ENCODE measurements around the gene CCNJ. TPM values are rescaled to one million over a fixed set of nuclear protein-coding genes. Genes with fewer than 3 reads are reported as not detected.

The CCNJ gene
- total and polyA plus RNA-seq, 12 donors, result 1.7 to 3.6 (median 2.5) TPM

- Histone ChIP-seq H3K9me3 (no peaks in the 10 kb centered on the region), H3K36me3 (no peaks in the 10 kb centered on the region), H3K4me3 (no peak overlapping the region), H3K4me1 (peaks cover 0 to 6% (median 0%) of the 10 kb centered on the region in 9 donors), H3K27ac (no peak overlapping the region), H3K27me3 (no peaks in the 10 kb centered on the region)
- 93 to 97% methylated on average over 2 of the region's 2 CpGs for WGBS, 2 donors
- intact Hi-C loops (cut with DNase I), result loop anchor here in 7 of 10 donors (5.0 to 10.0 kb wide), 5 partner anchors 120 to 323 kb away; partner anchors contain the start of gene ZNF518A (in 2 of the 7)
- no peak for ATAC-seq
- no peak for DNase-seq
- TF ChIP-seq CTCF (IDR thresholded peaks at IDR 0.05), result no peak
These were observed 28.8 kb upstream of the CCNJ start for GRCh38 chr10:96014473-96015102.

- 16 to 19% methylated on average over 5 of the region's 5 CpGs for WGBS, 2 donors
- Histone ChIP-seq H3K4me1 (peaks cover 0 to 6% (median 0%) of the 10 kb centered on the region in 9 donors), H3K27ac (no peak overlapping the region), H3K27me3 (no peaks in the 10 kb centered on the region), H3K4me3 (no peak overlapping the region), H3K36me3 (no peaks in the 10 kb centered on the region), H3K9me3 (no peaks in the 10 kb centered on the region)
- intact Hi-C loops (cut with DNase I), result loop anchor here in 8 of 10 donors (2.0 to 10.0 kb wide), 6 partner anchors 118 to 320 kb away; partner anchors contain the start of gene ZNF518A (in 2 of the 8)
- ATAC-seq (peak in 7 of 8 donors; percentile 59 to 82 (median 71)), DNase-seq (peak in 1 of 2 donors; percentile 24)
- TF ChIP-seq CTCF (IDR thresholded peaks at IDR 0.05), result peak; percentile 56 to 85 (median 77)
These were observed 26.1 kb upstream of the CCNJ start for GRCh38 chr10:96017191-96017687.

GRCh38 chr10:96021332-96021731 is 22.1 kb upstream of the CCNJ start:
- WGBS, 2 donors, result 85 to 89% methylated on average over 1 of the region's 1 CpG
- DNase-seq (no peak), ATAC-seq (no peak)
- intact Hi-C loops (cut with DNase I), result loop anchor here in 1 of 10 donors (5.0 kb wide), 1 partner anchor 271 kb away; no protein-coding TSS in a partner anchor
- H3K9me3 ChIP-seq, result no peaks in the 10 kb centered on the region
- no peak overlapping the region for H3K27ac ChIP-seq
- H3K4me3 ChIP-seq, result no peak overlapping the region
- H3K36me3 ChIP-seq, result no peaks in the 10 kb centered on the region
- no peak for TF ChIP-seq CTCF (IDR thresholded peaks at IDR 0.05)
- no peaks in the 10 kb centered on the region for H3K27me3 ChIP-seq
- peaks cover 0 to 6% (median 0%) of the 10 kb centered on the region in 9 donors for H3K4me1 ChIP-seq

DNA sequence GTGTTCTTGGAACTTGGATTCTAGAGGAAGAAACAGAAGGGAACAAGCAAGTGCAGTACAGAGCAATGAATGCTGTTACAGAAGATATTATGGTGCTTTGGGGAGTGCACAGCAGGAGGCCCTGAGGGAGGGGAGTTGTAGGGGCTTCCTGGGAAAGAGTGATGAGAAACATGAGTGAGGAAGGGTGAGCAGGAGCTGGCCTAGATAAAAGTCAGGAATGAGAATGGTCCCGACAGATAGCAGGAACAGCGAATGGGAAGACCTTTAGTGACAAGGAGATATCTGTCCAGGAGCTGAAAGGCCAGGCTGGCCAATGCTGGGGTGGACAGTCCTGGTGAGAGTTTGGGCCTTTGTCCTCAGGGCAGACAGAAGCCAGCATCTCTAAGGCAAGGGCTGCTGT is 20.6 kb upstream of the CCNJ start:
- Histone ChIP-seq H3K9me3 (no peaks in the 10 kb centered on the region), H3K4me3 (no peak overlapping the region), H3K27me3 (no peaks in the 10 kb centered on the region), H3K36me3 (no peaks in the 10 kb centered on the region), H3K27ac (no peak overlapping the region), H3K4me1 (no peaks in the 10 kb centered on the region)
- ATAC-seq (no peak), DNase-seq (no peak)
- 73 to 74% methylated on average over 2 of the region's 2 CpGs for WGBS, 2 donors
- TF ChIP-seq CTCF (IDR thresholded peaks at IDR 0.05), result no peak
- intact Hi-C loops (cut with DNase I), result loop anchor here in 1 of 10 donors (5.0 kb wide), 1 partner anchor 270 kb away; no protein-coding TSS in a partner anchor

Data from heart right ventricle (tissue), 16 donors.